Measurements from ENCODE around the gene WBP2.

- no peak for TF ChIP-seq MXI1 (conservative IDR thresholded peaks at IDR 0.05; ENCODE audit: poor library complexity, severe bottlenecking)
- no peak for TF ChIP-seq CTCF (IDR thresholded peaks at IDR 0.05; ENCODE audit: poor library complexity, severe bottlenecking)
- TF ChIP-seq RAD21 (conservative IDR thresholded peaks at IDR 0.05) = no peak
- TF ChIP-seq, protein P1, sequence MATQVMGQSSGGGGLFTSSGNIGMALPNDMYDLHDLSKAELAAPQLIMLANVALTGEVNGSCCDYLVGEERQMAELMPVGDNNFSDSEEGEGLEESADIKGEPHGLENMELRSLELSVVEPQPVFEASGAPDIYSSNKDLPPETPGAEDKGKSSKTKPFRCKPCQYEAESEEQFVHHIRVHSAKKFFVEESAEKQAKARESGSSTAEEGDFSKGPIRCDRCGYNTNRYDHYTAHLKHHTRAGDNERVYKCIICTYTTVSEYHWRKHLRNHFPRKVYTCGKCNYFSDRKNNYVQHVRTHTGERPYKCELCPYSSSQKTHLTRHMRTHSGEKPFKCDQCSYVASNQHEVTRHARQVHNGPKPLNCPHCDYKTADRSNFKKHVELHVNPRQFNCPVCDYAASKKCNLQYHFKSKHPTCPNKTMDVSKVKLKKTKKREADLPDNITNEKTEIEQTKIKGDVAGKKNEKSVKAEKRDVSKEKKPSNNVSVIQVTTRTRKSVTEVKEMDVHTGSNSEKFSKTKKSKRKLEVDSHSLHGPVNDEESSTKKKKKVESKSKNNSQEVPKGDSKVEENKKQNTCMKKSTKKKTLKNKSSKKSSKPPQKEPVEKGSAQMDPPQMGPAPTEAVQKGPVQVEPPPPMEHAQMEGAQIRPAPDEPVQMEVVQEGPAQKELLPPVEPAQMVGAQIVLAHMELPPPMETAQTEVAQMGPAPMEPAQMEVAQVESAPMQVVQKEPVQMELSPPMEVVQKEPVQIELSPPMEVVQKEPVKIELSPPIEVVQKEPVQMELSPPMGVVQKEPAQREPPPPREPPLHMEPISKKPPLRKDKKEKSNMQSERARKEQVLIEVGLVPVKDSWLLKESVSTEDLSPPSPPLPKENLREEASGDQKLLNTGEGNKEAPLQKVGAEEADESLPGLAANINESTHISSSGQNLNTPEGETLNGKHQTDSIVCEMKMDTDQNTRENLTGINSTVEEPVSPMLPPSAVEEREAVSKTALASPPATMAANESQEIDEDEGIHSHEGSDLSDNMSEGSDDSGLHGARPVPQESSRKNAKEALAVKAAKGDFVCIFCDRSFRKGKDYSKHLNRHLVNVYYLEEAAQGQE (IDR thresholded peaks at IDR 0.05; ENCODE audit: borderline replicate concordance) = no peak
- no peak for TF ChIP-seq EP300 (conservative IDR thresholded peaks at IDR 0.05; ENCODE audit: poor library complexity, severe bottlenecking)
- TF ChIP-seq EZH2 (IDR thresholded peaks at IDR 0.05; ENCODE audit: borderline replicate concordance, insufficient read depth, low read length, poor library complexity, severe bottlenecking) = no peak
Observed at GRCh38 chr17:75847614-75848522, 7.3 kb downstream of the WBP2 start.
